HUES48 (cell line): ENCODE measurements around the gene GALR1.
"Not testable (repeated sequence)": the region's sequence is repeated elsewhere in the genome, so short reads cannot be mapped to it uniquely, and the experiment has no call there.

Source experiments
- H3K27ac ChIP-seq: one replicate; pipeline ENCODE4 v1.7.0; 2013; ENCODE audit warnings: low read depth, low read length, inconsistent platforms
- H3K27me3 ChIP-seq: 2 replicates; pipeline ENCODE4 v1.6.1; 2013; ENCODE audit warnings: mild to moderate bottlenecking, low read length; ENCODE audit not compliant: control insufficient read depth, insufficient read depth
- H3K36me3 ChIP-seq: 2 replicates; pipeline ENCODE4 v1.6.1; 2013; ENCODE audit warnings: low read length; ENCODE audit not compliant: control insufficient read depth, insufficient read depth
- H3K4me1 ChIP-seq: 2 replicates; pipeline ENCODE4 v1.6.1; 2013; ENCODE audit warnings: mild to moderate bottlenecking, low read length; ENCODE audit not compliant: control insufficient read depth, insufficient read depth
- H3K4me3 ChIP-seq: 2 replicates; pipeline ENCODE4 v1.5.1; 2013; ENCODE audit warnings: mild to moderate bottlenecking, low read depth, low read length
- H3K9ac ChIP-seq: 2 replicates; pipeline ENCODE4 v1.6.1; 2013; ENCODE audit warnings: mild to moderate bottlenecking, low read depth, low read length, moderate library complexity
- H3K9me3 ChIP-seq: 2 replicates; pipeline ENCODE4 v1.6.1; 2013; ENCODE audit warnings: low read length; ENCODE audit not compliant: control insufficient read depth, insufficient read depth

The GALR1 gene

GRCh38 chr18:77210249-77210648 lies 39.4 kb upstream of the GALR1 start:
- Histone ChIP-seq H3K27me3 (no peaks in the 10 kb centered on the region), H3K9me3 (no peaks in the 10 kb centered on the region), H3K27ac (no peak overlapping the region), H3K4me1 (no peaks in the 10 kb centered on the region), H3K36me3 (no peaks in the 10 kb centered on the region), H3K9ac (no peak overlapping the region), H3K4me3 (no peak overlapping the region)

GRCh38 chr18:77218642-77219041 lies 31.0 kb upstream of the GALR1 start:
- H3K36me3 ChIP-seq: no peaks in the 10 kb centered on the region
- H3K9ac ChIP-seq: no peak overlapping the region
- H3K9me3 ChIP-seq: no peaks in the 10 kb centered on the region
- H3K27me3 ChIP-seq: no peaks in the 10 kb centered on the region
- H3K4me3 ChIP-seq: no peak overlapping the region
- H3K27ac ChIP-seq: no peak overlapping the region
- H3K4me1 ChIP-seq: 0 out of 2 replicates have a peak, but pooled peaks cover 7% of the 10 kb centered on the region

- no peak overlapping the region for H3K27ac ChIP-seq
- no peak overlapping the region for H3K9ac ChIP-seq
- H3K4me3 ChIP-seq: no peak overlapping the region
- no peaks in the 10 kb centered on the region for H3K9me3 ChIP-seq
- H3K4me1 ChIP-seq: 0 out of 2 replicates have a peak, but pooled peaks cover 7% of the 10 kb centered on the region
- no peaks in the 10 kb centered on the region for H3K36me3 ChIP-seq
- no peaks in the 10 kb centered on the region for H3K27me3 ChIP-seq
Observed at GRCh38 chr18:77220726-77221125, 28.9 kb upstream of the GALR1 start.

GRCh38 chr18:77222464-77222863 lies 27.2 kb upstream of the GALR1 start:
- Histone ChIP-seq H3K9me3 (no peaks in the 10 kb centered on the region), H3K36me3 (no peaks in the 10 kb centered on the region), H3K27me3 (no peaks in the 10 kb centered on the region), H3K27ac (no peak overlapping the region), H3K4me3 (no peak overlapping the region), H3K9ac (no peak overlapping the region), H3K4me1 (0 out of 2 replicates have a peak, but pooled peaks cover 7% of the 10 kb centered on the region)

GRCh38 chr18:77223221-77223639 lies 26.4 kb upstream of the GALR1 start:
- H3K27me3 ChIP-seq: no peaks in the 10 kb centered on the region
- no peak overlapping the region for H3K9ac ChIP-seq
- no peak overlapping the region for H3K4me3 ChIP-seq
- no peak overlapping the region for H3K27ac ChIP-seq
- no peaks in the 10 kb centered on the region for H3K36me3 ChIP-seq
- H3K4me1 ChIP-seq: 0 out of 2 replicates have a peak, but pooled peaks cover 7% of the 10 kb centered on the region
- H3K9me3 ChIP-seq: no peaks in the 10 kb centered on the region

GRCh38 chr18:77223653-77224052 lies 26.0 kb upstream of the GALR1 start:
- Histone ChIP-seq H3K9ac (no peak overlapping the region), H3K9me3 (no peaks in the 10 kb centered on the region), H3K27ac (no peak overlapping the region), H3K27me3 (no peaks in the 10 kb centered on the region), H3K4me1 (0 out of 2 replicates have a peak, but pooled peaks cover 7% of the 10 kb centered on the region), H3K36me3 (no peaks in the 10 kb centered on the region), H3K4me3 (no peak overlapping the region)

- Histone ChIP-seq H3K9ac (no peak overlapping the region), H3K9me3 (0 out of 2 replicates have a peak, but pooled peaks cover 4% of the 10 kb centered on the region), H3K4me3 (no peak overlapping the region), H3K36me3 (no peaks in the 10 kb centered on the region), H3K4me1 (no peaks in the 10 kb centered on the region), H3K27me3 (no peaks in the 10 kb centered on the region), H3K27ac (no peak overlapping the region)
Observed at GRCh38 chr18:77230645-77231044, 19.0 kb upstream of the GALR1 start.

- no peaks in the 10 kb centered on the region for H3K27me3 ChIP-seq
- H3K4me3 ChIP-seq: no peak overlapping the region
- no peaks in the 10 kb centered on the region for H3K36me3 ChIP-seq
- H3K27ac ChIP-seq: no peak overlapping the region
- H3K9me3 ChIP-seq: peaks cover 22% of the 10 kb centered on the region
- no peaks in the 10 kb centered on the region for H3K4me1 ChIP-seq
- H3K9ac ChIP-seq: no peak overlapping the region
Observed at GRCh38 chr18:77234504-77235365, 14.9 kb upstream of the GALR1 start.

GRCh38 chr18:77239285-77239684 lies 10.4 kb upstream of the GALR1 start:
- not testable (repeated sequence) for H3K4me3 ChIP-seq, H3K9ac ChIP-seq, H3K27ac ChIP-seq, H3K36me3 ChIP-seq, H3K4me1 ChIP-seq, H3K27me3 ChIP-seq
- peaks cover 28% of the 10 kb centered on the region for H3K9me3 ChIP-seq

GRCh38 chr18:77248873-77249568 lies 627 bp upstream of the GALR1 start:
- no peaks in the 10 kb centered on the region for H3K36me3 ChIP-seq
- peaks cover 64% of the 10 kb centered on the region for H3K27me3 ChIP-seq
- H3K9me3 ChIP-seq: no peaks in the 10 kb centered on the region
- H3K27ac ChIP-seq: no peak overlapping the region
- H3K9ac ChIP-seq: no peak overlapping the region
- peak overlapping the region; percentile 69 for H3K4me3 ChIP-seq
- H3K4me1 ChIP-seq: peaks cover 4% of the 10 kb centered on the region

GRCh38 chr18:77250501-77250925 lies 865 bp downstream of the GALR1 start:
- H3K36me3 ChIP-seq: no peaks in the 10 kb centered on the region
- peaks cover 19% of the 10 kb centered on the region for H3K4me1 ChIP-seq
- no peaks in the 10 kb centered on the region for H3K9me3 ChIP-seq
- H3K27ac ChIP-seq: no peak overlapping the region
- H3K27me3 ChIP-seq: peaks cover 69% of the 10 kb centered on the region
- H3K4me3 ChIP-seq: peak overlapping the region; percentile 69
- no peak overlapping the region for H3K9ac ChIP-seq
